Activated T-cell treated with anti-CD3 and anti-CD28 coated beads for 1 hour (primary cell): Measurements from ENCODE around the gene EP400.
"Not testable (repeated sequence)": the region's sequence is repeated elsewhere in the genome, so short reads cannot be mapped to it uniquely, and the experiment has no call there.

ENCODE experiments used
- DNase-seq: peaks from one replicate; pipeline ENCODE4 v3.0.0-alpha.2; 2020; ENCODE audit warnings: low read depth

EP400 gene

DNA sequence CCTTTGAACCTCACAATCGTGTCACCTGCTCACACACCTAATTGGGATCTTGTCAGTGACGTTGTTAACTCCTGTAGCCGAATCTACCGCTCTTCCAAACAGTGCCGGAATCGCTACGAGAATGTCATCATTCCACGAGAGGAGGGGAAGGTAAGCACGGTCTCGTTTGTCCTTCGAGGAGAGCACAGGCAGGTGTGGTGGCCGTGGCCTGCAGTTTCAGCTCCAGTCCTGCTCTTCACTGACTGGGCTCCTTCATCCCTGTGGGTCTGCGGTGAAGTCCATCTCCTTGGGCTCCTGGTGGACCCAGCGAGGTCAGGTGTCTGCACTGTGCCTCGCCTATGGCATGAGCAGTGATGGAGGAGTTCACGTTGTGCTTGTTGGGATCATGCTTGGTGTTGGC lies 96.0 kb downstream of the EP400 start:
- DNase-seq, result no peak

DNA sequence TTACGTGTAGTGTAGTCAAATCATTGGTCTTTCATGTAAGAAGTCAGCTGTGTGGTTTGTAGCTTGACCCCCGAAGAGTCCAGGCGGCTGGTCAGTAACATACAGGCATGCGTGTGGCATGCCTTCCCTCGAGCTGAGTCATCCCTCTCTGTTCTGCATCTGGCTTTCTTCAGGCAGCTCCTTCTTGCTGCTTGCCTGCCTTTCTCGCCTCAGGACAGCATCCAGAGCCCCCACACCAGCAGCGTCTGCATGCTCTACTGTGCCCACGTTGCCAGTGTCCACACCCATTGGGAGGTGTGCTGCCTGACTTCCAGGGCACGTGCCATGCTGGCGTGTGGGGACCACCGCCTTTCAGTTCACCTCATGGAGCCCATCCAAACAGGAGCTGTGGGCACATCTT lies 96.8 kb downstream of the EP400 start:
- no peak for DNase-seq

DNA sequence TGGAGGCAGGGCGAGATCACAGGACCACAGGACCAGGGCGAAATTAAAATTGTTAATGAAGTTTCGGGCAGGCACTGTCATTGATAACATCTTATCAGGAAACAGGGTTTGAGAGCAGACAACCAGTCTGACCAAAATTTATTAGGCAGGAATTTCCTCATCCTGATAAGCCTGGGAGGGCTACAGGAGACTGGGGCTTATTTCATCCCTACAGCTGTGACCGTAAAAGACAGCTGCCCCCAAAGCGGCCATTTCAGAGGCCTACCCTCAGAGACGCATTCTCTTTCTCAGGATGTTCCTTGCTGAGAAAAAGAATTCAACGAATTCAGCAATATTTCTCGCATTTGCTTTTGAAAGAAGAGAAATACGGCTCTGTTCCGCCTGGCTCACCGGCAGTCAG lies 97.9 kb downstream of the EP400 start:
- DNase-seq, result not testable (repeated sequence)

DNA sequence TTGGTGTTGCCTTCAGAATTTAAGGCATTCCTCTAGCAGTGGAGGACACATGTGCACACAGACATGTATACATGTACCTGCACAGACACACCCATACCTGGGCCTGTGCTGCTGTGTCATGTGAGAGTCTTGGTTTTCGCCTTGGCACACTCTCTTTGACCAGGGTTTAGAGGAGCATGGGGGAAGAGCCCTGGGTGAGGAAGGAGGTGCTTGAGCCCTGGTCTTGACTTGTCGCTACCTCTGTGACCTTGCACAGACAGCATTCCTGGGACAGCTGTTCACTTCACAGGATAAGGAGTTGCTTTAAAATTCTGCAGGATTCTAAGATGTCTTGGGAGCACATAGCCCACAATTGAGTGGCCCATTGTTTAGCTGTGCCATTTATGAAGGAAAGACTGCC lies 99.7 kb downstream of the EP400 start:
- no peak for DNase-seq

DNA sequence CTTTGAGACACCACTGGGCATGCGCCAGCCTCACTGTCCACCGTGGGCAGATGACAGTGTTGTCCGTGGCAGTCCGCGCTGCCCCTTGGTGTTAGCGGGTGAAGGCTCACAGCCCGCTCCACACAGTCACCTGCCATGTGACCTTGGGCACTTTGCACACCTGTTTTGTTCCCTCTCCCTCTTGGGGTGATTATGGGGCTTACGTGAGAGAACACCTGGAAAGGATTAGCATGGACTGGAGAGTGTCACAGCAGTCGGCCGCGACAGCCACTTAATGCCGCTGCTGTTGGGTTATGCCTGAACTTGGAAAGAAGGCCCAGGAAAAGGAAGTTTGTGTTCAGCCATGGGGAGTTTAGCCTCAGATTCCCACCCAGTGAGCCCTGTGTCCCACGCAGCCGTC lies 100.1 kb downstream of the EP400 start:
- no peak for DNase-seq

DNA sequence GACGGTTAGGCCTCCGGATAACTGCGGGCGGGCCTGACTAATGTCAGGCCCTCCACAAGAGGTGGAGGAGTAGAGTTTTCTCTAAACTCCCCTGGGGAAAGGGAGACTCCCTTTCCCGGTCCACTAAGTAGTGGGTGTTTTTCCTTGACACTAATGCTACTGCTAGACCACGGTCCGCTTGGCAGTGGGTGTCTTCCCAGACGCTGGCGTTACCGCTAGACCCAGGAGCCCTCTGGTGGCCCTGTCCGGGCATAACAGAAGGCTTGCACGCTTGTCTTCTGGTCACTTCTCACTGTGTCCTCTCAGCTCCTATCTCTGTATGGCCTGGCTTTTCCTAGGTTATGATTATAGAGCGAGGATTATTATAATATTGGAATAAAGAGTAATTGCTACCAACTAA lies 102.0 kb downstream of the EP400 start:
- DNase-seq, result not testable (repeated sequence)

DNA sequence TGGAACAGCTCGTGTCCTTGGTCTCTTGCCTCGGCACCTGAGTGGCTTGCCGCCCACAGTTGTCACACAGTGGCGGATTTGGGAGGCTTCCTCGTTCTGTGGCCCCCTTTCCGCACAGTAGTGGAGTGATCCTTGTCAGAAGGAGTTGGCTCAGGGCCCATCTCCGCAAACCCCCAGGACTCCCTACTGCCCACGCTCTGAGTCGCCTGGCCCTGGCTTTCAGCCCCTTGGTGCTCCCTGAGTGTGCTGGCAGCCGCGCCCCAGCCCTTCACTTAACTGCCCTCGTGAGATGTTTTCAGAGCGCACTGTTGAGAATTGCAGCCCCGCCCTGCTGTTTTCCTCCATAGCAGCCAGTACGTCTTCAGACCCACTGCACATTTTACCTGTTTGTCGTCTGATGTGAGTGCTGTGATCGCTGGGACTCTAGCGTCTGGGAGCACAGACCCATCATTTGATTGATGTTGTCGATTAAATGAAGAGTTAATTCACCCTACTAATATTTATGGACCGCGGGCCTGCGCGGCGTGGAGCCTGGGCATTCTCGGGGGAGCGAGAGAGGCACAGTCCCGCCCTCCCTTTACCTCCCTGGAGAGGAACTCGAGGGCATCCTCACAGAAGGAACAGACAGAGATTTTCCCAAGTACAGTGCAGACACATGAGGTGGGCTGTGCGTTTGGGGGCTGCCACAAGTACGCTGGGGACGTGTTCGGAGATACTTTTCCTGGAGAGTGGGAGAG lies 102.6 kb downstream of the EP400 start:
- DNase-seq, result no peak

DNA sequence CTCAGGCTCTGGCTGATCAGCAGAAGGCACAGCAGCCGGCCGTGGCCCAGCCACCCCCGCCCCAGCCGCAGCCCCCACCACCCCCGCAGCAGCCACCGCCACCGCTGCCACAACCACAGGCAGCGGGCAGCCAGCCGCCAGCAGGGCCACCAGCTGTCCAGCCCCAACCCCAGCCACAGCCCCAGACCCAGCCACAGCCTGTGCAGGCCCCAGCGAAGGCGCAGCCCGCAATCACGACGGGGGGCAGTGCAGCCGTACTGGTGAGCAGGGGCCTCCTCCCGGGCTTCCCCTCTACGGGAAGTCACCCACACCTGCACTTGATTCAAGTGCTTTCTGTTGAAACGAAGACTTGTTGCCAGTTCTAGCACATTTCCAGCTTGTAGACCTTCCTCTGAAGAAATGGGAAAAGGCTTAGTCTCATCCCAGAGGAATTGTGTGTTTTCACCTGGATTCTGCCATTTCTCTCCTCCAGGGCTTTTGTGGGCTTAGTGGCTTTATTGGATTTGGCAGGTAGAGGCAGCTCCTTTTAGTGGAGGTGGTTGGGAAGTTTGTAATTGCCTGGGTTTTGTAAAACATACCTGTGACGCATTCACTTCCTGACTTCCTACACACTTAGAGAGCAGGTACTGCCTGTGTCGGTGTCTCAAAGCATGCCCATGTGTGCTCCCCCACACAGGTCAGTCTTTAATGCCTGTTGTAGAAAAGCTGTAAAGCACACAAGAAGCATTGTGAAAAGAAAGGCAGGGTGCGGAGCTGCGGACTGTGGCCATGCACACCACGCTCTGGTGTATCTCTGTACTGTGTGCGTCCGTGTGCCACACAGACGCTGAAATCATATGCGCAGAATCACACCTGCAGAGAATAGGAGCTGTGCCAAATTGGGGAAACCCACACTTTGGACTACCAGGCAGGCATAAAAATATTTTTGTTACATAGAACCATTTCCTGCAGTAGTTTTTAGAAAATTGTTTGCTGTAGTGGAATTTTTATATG lies 103.9 kb downstream of the EP400 start:
- DNase-seq, result no peak

DNA sequence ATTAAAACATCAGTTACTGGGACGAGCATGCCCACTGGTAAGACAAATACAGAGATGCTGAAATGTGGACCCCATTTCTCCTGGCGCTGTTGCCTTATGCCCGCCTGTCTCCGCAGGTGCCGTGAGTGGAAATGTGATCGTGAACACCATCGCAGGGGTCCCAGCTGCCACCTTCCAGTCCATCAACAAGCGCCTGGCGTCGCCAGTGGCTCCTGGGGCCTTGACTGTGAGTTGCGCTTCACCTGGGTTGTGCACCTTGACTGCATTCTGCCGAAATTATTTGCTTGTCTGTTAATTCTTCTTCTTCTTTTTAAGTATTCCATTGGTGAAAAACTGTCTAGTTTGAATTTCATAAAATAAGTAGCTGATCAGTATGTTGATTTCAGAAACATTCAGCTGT lies 105.2 kb downstream of the EP400 start:
- no peak for DNase-seq

DNA sequence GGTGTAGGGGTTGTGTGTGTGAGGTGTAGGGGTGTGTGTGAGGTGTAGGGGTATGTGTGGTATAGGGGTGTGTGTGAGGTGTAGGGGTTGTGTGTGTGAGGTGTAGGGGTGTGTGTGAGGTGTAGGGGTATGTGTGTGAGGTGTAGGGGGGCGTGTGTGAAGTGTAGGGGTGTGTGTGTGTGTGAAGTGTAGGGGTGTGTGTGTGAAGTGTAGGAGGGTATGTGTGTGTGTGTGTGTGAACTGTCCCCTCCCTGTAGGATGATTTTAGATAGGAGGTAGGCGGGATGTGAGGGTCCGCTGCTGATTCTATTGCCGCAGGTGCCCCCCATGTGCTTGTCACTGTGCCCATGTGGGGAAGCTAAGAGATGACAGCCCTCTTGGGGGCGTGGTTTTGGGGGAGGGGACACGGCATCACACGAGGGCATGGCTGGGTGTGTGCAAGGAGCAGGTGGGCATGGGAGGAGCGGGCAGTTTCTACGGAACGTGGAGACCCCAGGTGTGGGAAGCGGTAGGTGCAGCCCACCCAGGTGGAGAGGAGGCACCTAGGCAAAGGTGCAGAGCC lies 105.9 kb downstream of the EP400 start:
- no peak for DNase-seq

DNA sequence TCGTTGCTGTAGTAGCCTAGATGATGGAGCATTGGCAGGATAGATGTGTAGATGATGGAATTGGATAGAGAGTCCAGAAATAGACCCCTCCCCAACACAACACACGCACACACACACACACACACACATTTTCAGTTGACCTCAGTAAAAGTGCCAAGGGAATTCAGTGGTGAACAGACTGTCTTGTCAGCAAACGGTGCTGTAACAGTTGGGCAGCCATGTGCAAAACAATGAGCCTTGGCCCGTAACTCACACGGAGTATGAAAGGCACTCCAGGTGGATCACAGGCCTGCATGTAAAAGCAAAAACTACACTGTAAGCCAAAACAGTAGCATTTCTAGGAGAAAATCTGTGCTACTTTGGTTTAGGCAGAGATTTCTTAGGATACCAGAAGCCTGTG lies 106.6 kb downstream of the EP400 start:
- DNase-seq, result no peak

DNA sequence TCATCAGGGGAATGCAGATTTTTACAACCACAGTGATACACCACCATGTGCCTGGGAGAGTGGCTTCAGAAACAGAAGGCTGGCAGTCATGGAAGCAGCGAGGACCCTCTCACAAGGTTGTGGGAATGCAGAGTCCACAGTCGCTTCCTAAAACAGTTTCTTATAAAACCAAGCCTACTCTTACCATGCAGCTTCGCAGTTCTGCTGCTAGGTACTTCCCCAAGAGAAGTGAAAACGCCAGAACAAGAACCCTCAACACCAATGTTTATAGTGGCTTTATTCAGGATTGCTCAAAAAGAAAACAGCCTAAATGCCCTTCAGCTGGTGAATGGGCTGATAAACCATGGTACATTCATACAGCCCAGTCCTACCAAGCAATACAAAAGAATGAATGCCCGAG lies 107.2 kb downstream of the EP400 start:
- DNase-seq, result no peak

DNA sequence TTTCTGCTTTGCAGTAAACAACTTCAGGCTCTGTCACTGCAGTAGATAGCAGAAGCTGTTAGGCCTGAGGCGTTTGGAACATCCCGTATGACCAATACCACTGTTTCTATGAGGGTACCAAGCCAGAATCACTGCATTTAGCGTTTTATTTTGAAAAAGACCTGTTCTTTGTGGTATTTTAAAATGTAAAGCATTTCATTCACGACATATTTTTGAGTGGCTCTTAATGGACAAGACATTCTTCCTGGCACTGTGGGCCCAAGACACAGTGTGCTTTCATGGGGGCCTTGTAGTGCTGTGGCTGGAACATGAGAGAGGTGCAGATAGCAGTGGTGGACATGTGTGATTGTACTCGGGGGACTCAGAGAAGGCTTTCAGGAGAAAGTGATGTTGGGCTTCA lies 107.9 kb downstream of the EP400 start:
- no peak for DNase-seq

DNA sequence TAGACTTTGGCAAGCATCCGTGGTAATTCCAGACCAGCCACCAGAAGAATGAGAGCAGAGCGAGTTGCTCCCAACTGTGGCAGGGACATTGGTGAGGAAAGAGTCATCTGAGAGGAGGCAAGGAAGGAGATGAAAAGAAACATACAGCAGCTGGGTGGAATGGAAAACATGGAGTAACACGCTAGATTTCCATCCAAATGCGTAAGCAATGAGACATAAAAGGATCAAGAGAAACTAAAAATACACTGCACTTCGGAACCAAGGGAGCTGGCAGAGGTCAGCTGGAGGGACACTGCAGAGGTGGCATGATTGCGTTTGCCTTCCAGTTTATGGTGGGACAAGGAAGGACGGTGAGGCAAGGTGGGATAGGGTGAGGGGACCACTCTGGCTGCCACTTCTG lies 111.5 kb downstream of the EP400 start:
- DNase-seq, result no peak

DNA sequence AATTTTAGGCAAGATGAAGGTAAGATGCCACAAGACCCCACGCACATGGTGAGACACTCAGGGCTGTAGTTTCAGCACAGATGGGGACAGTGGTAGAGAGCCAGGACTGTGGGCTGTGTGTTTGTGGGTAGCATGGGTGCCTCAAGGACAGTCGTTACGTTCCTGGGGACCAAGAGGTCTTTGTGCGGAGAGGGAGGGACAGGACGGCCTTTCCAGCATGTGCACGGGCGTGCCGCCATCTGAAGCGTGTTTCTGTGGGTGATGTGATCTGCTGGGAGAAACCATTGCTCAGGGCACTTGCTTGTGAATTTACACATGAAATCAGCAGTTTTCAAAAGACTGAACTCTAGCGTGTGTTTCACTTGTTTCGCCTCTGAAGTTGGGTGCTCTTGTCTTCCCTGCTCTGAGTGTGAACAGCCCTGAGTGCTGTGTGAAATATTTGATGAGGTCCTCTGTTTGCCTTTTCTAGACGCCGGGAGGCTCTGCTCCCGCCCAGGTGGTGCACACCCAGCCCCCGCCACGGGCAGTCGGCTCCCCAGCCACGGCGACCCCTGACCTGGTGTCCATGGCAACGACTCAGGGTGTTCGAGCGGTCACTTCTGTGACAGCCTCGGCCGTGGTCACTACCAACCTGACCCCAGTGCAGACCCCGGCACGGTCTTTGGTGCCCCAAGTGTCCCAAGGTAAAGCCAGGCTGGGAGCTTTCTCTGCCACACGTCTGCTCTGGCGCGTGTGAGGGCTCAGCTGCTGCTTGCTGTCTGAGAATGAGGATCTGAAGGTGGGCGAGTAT lies 112.1 kb downstream of the EP400 start:
- no peak for DNase-seq

DNA sequence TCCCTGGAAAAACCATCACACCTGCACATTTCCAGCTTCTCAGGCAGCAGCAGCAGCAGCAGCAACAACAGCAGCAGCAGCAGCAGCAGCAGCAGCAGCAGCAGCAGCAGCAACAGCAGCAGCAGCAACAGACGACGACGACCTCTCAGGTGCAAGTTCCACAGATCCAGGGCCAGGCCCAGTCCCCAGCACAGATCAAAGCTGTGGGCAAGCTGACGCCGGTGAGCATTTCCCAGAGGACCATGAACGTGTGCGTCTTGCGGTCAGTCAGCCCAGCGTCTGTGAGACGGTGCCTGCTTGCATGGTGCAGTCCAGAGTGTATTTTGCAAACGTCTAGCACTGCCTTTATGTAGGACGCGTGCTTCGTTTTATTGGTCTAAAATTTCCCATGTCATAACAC lies 112.7 kb downstream of the EP400 start:
- no peak for DNase-seq

DNA sequence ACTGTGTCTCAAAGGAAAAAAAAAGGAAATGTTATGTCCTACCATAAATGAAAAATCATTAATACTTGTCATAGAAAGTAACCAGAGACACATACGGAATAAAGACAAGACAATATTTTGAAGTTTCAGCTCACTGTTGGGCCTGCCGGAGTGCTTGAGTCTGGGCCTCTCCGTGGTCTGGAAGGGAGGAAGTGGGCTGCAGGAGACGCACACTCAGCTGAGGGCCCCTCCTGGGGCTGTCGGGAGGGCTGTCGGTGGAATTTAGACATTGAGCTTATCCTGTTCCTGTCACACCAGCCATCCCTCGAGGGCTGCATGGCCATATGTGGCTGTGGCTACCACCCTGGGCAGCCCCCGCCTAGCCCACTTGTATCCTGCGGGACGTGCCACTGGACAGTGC lies 113.7 kb downstream of the EP400 start:
- no peak for DNase-seq

DNA sequence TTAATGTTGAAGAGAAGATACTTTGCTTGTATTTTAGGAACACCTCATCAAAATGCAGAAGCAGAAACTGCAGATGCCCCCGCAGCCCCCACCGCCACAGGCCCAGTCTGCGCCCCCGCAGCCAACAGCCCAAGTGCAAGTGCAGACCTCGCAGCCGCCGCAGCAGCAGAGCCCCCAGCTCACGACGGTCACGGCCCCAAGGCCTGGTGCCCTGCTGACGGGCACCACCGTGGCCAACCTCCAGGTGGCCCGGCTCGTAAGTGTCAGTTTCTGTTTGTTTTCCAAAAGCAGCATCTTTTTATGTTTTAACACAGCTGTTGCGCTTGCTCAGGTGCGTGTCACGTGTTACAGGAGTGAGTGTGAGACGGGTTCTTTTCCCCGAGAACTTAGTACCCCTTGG lies 114.9 kb downstream of the EP400 start:
- DNase-seq, result no peak

DNA sequence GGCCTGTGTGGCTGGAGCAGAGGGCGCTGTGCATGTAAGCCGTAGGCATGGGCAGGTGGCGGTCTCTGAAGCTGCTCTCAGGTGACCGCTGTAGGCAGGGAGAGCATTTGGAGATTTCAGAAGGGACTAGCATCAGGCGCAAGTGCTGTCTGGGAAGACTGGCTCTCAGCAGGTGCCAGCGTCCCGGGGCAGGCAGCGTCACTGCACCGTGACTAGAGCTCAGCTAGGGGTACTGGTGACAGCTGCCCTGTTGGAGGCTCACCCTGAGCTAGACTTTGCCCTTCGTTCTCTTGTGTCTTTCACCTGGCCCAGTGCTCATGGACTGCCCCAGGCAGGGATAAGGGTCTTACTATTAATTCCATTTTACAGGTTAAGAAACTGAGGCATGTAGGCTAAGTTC lies 115.5 kb downstream of the EP400 start:
- DNase-seq, result no peak

DNA sequence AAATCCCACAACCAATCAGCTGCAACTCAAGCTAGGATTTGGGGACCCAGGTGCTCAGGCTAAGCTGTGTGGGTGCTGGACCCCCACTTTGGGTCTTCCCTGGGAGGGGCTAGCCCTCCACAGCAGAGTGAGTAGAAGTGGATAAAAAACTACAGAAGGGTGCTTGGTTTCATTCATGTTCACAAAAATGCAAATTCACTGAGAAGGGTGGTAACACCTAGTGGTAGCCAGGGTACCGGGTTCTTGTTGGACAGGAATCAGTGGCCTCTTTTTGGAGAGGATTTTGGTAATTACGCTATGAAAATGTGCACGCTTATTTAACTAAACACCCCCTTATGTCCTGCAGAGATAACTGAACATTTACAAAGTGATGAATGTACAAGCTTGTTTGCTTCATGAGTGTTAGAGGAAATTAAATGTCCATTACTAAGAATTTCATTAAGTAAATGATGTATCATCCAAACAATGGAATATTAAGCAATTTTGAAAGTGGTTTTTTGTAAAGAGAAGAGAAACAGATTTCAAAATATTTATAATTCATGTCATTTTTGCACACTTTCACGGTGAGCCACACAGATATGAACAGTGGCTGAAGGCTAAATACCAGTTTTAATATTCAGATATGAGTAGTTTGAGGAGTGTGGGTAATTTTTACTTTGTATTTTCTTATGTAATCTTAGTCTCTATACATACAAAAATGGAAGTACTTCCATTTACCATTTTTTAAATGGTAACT lies 116.0 kb downstream of the EP400 start:
- DNase-seq, result no peak

DNA sequence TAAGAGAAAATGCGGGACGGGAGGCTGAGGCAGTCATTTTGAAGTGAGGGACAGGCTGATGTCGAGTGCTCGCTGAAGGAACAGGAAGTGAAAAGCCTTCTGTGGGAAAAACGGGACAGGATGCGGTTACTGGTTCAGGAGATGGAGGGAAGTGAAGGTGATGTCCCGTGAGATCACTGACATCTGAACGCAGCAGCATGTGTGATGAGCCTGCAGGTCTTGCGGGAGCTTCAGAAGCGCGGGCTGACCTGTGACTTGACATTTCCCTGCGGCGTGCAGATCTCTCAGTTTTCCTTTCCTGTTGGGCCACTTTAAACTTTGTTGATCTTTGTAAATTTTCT lies 116.6 kb downstream of the EP400 start:
- DNase-seq, result no peak

DNA sequence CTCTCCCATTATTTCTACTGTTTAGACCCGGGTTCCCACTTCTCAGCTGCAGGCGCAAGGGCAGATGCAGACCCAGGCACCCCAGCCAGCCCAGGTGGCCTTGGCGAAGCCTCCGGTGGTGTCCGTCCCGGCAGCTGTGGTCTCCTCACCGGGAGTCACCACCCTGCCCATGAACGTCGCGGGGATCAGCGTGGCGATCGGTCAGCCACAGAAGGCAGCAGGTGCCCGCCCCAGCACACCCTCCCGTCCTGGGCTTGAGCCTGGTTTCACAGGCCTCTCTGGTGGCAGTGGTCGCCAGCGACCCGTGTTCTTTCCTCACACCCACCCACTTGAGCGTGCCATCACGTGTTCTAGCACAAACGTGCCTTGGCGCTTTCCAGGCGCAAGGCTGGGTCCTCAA lies 117.0 kb downstream of the EP400 start:
- DNase-seq, result no peak
